Measurements from ENCODE around the gene SNRK.

The SNRK gene, protein sequence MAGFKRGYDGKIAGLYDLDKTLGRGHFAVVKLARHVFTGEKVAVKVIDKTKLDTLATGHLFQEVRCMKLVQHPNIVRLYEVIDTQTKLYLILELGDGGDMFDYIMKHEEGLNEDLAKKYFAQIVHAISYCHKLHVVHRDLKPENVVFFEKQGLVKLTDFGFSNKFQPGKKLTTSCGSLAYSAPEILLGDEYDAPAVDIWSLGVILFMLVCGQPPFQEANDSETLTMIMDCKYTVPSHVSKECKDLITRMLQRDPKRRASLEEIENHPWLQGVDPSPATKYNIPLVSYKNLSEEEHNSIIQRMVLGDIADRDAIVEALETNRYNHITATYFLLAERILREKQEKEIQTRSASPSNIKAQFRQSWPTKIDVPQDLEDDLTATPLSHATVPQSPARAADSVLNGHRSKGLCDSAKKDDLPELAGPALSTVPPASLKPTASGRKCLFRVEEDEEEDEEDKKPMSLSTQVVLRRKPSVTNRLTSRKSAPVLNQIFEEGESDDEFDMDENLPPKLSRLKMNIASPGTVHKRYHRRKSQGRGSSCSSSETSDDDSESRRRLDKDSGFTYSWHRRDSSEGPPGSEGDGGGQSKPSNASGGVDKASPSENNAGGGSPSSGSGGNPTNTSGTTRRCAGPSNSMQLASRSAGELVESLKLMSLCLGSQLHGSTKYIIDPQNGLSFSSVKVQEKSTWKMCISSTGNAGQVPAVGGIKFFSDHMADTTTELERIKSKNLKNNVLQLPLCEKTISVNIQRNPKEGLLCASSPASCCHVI

DNA sequence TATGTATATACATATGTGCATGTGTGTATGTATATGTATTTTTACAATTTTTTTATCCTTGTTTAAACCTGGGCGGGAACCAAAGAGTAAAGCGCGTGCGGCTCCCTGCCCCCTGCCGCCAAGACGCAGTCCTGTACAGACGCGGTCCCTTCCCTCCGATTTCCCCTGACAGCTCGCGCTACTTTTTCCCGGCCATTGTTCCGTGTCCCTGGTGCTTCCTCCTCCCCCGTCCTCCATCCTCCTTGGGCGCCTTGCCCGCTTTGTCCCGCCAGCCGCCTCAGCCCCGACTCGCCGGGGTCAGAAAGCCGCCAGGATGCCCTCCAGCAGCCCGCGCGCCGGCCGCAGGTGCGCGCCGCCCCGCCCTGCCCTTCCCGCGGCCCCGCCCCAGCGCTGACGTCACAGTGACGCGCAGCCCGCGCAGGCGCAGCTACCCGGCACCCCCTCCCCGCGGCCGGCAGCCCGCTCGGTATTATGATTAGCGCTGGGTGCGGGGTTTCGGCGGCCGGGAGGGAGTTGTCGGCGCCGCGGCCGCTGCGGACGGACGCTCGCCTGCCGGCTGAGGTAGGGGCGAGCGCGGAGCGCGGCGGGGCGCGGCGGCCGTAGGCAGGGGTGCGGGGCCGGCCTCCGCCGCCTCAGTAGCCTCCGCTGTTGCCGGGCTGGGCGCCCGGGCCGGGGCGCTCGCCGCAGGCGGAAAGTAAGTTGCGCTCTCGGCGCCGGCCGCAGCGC is at the start of gene SNRK:
SNRK (plus strand) TSS at position 426 of the 726 bp plus-strand sequence. CDS start 16,664 bp downstream, outside the sequence.
- DNase-seq = peak; percentile 50

DNA sequence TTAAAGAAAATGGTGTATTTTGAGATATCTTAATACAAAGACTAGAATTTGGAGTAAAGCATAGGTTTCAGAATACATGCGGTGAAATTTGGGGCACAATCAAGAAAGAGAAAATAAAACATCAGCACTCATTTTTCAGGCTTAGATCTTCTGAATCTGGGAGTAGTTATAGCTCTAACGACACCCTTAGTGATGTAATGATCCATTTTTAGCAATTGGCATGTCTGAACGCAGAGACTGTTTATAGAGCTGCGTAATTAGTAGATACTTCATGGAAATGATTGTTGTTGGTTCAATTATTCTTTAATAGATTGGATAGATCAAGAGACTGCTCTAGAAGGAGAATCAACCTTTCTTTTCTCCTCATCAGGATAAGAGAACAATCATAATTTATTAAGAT is 47.5 kb upstream of the SNRK start:
- no peak for DNase-seq

DNA sequence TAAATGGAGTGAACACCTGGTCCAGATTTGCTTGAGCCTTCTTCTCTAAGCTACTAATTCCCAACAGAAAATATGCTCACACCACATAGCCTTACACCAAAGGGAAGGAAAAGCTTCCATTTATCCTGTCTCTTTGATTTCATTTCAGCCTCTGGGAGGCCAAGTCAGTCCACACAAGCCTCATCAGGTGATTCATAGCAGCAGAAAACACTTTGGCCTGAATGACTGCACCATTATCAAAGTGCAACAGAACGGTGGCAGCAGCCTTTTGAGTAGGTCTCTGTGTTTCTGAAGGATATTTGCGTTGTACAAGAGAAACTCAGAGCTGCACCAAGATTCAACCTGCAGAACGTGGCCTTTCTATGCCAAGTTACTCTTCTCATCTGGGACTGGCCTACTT is 46.6 kb upstream of the SNRK start:
- DNase-seq = no peak

DNA sequence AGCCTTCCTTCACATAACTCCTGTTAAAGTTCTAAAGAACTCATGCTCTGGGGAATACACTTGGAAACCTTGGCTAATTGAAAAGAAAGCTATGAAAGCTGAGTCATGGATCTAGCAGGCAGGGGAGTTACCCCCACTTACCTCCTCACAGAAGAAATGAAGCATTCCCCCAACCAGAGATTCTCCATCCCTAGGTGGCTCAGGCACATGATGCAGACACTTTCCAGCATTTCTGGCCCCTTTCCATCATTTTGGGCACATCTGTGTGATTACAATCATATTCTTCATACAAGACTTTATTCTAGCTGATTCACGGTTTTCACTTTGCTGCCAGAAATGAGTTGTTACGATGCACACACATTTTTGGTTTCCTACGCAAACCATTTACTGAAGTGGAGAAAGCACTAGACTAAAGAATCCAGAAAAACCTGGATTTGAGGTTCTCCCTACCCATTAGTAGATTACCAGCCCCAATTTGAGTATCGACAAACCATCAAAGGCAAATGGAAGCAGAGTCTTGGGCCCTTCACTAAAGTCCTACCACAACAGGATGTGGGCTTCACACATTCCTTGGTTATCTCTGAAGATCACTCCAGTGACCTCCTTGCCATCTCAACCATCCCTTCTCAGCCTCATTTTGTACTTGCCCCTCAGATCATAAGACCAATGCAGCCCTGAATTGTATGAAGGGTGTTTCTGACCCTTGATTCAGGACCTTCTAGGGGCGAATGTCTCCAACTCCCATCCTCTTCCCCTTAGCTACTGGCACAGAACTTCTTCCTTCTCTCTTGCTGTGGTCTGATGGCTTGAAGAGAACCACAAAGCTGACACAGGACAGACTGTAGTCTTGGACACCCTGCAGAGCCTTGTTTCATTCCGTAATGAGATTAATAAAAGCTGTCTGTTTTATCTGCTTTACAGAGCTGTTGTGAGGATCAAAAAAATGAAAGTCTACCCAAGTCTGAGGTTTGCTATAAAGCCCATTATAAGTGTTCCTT is 42.5 kb upstream of the SNRK start:
- DNase-seq = no peak

DNA sequence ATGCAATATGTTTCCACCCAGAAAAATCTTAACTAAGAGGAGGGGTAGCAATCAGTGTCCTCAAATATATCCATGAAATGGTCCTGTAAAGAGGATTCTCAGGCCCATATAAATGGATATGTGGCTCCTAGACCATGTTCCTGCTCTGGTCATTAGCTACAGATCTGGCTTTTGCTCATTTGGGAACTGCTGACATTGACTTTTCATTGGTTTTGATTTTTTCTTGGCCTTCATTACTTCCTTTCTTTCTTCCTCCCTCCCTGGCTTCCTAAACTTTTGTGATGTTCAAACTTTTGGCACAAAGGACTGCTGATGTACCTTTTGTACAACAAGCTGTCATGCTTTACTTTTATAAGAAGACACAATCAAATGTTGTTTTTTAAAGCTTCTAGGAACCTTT is 41.6 kb upstream of the SNRK start:
- no peak for DNase-seq

DNA sequence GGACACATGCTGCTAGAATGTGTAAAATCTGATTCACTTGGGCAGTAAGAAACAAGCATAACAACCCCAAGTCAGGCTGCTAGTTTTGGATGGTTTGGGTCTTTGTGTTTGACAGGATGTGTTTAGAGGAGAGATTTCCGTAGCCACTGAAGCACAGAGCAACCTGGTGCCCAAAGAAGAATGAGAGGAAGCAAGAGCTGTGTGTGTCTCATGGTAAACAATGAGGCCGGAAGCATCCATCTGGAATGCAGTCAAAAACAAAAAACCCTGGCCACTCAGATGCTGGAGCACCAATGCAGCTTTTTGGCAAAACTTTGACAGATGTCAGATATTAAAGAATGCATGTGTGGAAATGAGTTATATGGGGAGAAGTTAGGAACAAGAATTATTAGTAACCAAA is 39.4 kb upstream of the SNRK start:
- DNase-seq = no peak

GRCh38 chr3:43247561-43248184 is 38.7 kb upstream of the SNRK start:
- no peak for DNase-seq

- DNase-seq = no peak
Observed at GRCh38 chr3:43248185-43248583, 38.2 kb upstream of the SNRK start.

DNA sequence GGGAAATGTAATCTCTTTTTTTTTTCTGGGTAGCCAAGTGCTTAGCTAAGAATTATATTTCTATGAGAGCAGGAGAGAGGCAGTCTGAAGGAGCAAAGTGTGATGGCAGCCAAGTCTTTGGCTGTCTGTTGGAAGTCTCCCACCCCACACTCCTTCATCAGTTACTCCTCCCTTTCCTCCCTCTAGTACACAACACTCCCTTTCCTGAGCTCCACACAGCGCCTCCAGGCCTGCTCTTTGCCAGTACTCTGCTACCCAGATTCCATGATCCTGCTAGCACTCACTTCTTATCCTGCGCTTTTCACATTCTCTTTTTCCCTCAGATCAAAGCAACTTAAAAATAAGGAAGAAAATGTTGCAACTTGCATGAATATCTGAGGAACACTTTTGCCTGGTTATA is 37.4 kb upstream of the SNRK start:
- DNase-seq = no peak

DNA sequence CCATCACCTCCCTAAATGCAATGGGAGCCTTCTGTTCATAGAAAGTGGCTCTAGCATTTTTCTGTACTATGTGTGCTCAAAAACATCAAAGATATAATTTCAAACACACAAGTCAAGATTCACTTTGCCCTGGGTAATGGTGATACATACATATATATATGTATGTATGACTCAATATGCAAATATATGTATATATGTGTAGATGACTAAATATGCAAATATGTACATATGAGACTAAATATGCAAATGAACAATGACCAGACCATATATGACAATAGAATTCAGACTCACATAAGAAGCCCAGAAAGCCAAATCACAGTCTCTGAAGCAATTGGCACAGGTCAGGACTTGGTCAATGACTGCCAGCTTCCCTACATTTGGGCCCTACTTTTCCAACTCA is 36.9 kb upstream of the SNRK start:
- no peak for DNase-seq

GRCh38 chr3:43253294-43253693 is 33.0 kb upstream of the SNRK start:
- no peak for DNase-seq

DNA sequence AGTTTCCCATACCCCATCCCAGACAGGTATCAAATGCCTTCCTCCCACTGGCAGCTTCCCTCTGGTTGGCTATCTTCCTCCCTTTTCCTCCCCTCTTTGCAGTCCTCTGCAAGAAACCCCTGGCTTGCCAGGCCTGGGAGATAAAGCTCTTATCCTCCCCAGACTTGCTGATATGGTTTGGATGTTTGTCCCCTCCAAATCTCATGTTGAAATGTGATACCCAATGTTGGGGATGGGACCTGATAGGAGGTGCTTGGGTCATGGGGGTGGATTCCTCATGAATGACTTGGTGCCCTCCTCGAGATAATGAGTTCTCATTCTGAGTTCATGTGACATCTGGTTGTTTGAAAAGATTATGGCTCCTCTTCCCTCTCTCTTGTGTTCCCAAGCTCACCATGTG is 32.2 kb upstream of the SNRK start:
- no peak for DNase-seq

GRCh38 chr3:43255662-43256061 is 30.7 kb upstream of the SNRK start:
- no peak for DNase-seq

DNA sequence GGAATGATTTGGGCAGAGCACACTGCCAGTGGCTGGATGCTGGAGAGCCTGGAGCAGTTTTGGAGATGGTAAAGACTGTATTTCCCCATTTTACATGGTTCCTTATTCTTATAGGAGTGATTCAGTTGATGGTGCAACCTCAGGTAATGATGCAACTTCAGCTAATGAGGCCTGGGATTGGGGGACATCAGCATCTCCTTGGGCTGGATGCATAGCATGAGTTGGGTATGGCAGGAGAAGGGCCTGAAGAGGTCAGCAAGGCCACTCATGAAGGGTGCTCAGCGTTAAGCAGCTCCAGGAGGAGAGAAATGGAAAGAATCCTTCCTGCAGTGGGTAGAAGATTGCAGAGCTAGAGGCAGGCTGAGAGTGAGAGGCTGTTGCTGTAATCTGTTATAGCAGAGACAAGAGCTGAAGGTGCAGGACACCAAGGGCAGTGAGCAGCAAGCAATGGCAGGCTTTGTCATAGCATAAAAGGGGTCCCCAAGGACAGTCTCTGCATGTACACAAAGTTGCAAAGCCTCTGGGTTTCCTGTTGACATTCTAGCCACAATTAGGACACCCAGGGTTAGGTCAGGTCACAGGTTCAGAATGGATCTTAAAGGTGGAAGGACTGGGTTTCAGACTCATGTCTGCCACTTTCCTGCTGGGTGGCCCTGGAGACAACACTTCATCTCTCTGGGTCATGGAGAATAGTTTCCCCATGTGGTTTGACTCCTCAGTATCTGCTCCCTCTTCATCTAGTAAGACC is 29.5 kb upstream of the SNRK start:
- DNase-seq = no peak

DNA sequence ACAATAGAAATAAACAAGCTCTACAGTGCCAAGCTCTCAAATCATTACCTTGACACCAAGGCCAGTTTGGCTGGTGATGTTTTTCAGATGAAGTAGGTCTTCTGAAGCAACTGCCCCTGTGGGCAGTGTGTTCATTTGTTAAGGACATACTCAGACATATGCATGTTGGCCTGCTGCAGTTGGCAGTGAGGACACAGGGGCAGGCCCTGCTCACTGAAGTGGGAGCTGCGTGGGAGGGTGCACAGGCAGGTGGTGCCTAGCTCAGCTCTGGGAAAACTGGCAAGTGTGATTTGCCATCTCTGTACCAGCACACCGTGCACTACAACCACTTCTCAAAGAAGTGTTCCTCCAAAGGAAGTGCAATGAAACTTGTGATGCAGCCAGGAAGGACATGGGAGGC is 28.5 kb upstream of the SNRK start:
- DNase-seq = no peak

DNA sequence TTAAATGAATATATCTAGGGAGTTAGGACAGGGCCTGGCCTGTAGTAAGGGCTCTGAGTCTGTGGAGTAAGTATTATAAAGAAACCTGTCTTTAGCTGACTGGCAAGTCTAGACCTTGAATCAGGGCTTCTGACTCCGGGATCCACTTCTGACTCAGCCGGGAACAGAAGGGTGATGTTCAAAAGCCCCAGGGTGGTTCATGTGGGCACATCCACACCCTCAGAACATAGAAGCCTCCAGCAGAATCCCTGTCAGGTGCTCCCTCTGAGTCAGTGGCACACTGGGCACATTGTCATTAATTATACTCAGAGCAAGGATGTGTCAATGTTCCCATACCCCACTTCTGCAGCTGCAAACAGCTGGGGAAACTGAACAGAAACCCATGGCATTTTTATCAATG is 26.7 kb upstream of the SNRK start:
- DNase-seq = no peak

DNA sequence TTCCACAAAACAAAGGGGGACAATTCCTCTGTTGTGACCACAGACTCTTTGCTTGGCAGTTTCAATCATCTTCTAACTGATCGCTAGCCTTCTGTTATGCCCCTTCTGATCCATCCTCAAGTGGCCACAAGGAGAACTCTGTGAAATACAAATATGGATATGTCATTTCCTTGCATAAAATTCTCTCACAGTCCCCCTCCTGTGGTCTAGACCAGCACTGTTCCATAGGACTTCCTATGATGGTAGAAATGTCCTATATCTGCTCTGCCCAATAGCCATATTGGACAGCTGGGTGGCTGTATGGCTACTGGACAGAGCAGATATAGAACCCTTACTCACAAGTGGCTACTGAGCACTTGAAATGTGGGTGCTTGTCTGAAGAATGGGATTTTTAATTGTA is 25.9 kb upstream of the SNRK start:
- DNase-seq = no peak

- DNase-seq = no peak
Observed at GRCh38 chr3:43262194-43262593, 24.1 kb upstream of the SNRK start.

DNA sequence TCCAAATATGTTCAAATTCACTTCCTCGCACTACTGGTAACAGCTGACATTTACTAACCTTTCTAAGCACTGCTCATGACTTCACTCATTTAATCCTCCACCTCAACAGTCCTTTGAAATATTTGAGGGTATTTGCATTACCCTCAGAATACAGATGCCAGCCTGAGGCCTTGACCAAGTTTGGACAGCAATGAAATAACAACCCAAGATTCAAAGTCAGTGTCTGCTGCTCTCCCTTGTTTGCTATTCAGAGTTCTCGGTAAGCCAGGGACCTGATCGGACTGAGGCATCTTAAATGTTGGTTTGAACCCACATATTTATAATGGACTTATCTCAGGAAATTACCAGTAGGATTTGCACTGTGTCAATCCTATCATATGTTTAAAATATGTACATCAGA is 19.9 kb upstream of the SNRK start:
- DNase-seq = no peak

DNA sequence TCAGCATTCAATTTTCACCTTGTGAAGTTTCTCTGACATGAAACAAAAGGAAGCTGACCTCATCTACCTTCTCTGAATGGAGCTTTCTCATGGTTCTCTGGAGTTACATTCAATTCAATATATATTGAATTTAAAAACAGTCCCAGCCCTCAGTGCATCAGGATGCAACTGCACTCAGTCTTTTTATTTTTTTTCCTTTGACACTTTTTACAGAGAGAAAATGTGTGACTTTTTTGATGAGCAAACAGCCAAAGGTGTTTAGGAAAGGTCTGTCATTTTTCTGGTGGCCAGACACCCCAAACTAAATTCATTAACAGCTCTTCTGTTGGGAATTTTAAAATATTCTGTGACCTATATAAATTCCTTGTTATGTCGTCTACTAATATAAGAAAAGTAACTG is 19.3 kb upstream of the SNRK start:
- no peak for DNase-seq

DNA sequence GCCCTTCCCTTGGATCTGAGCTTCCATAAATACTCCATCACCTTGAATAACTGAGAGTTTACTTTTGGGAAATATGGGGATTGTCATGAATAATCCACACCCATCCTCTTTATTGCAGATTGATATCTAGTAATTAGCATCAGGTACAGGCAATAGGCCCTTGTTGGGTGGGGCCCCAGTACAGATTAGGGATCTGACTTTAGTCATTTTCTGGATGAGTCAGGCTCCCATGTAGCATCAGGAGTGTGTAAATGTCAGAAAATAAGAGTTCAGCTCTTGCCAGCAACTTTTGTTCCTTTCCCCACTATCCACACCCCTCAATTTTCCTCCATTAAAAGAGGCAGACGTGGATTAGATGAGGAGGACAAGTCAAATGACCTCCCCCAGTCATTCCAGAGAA is 17.7 kb upstream of the SNRK start:
- no peak for DNase-seq

Data from NCI-H2107 (cell line).